ENCODE data around the gene ECI2.
"Not testable (repeated sequence)": the region's sequence is repeated elsewhere in the genome, so short reads cannot be mapped to it uniquely, and the experiment has no call there.

Gene ECI2

DNA sequence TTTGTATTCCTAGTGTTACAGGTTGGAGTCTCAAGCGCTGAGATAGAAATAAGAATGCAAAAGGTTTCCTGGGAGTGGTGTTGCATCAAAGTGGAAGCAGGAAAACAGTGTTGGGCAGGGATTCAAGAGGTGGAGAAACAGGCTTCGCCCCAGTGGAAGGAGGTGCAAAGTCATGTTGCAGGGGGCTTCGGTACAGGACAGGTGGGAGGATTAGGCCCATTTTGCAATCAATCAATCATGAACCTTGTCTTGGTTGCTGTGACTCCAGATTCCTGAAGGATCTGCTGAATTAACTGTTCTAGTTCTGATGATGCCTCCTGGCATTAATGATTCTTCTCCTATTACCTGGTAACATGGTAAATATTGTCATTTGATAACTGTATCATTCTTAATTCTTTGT, 34.1 kb downstream of the ECI2 start:
- no peak for DNase-seq

DNA sequence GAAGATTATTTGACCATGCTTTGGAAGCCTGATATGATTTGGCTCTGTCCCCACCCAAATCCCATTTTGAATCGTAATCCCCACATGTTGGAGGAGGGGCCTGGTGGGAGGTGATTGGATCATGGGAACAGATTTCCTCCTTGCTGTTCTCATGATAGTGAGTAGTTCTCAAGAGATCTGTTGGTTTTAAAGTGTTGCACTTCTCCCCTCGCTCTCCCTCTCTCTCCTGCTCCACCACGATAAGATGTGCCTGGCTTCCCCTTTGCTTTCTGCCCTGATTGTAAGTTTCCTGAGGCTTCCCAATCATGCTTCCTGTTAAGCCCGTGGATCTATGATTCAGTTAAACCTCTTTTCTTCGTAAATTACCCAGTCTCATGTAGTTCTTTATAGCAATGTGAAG, 34.7 kb downstream of the ECI2 start:
- DNase-seq = no peak

GRCh38 chr6:4093288-4093687, 42.1 kb downstream of the ECI2 start:
- DNase-seq = no peak

DNA sequence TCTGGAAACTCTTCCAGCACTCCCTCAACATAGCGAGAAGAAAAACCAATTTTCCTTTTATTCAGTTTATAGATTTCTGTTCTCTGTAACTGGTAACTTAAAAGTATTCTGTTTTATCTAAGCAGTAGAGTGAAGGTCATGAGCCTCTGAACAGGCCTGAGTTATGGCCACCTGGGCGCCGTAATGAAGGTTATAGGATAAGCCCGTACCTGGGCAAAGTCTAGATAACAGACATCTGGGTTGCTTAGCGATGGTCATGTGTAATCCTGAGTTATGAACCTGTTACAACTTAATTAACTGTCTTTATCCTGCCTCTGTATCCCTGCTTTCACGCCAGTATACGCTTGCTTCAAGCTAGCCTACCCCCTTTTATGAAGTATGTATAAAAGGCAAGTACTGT, 43.4 kb downstream of the ECI2 start:
- no peak for DNase-seq

DNA sequence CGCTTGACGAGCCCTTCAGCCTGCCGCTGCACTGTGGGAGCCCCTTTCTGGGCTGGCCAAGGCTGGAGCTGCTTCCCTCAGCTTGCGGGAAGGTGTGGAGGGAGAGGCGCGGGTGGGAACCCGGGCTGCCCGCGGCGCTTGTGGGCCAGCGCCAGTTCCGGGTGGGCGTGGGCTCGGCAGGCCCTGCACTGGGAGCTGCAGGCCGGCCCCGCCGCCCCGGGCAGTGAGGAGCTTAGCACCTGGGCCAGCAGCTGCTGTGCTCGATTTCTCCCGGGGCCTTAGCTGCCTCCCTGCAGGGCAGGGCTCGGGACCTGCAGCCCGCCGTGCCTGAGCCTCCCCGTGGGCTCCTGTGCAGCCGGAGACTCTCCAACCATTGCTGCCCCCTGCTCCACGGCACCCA, 45.3 kb downstream of the ECI2 start:
- not testable (repeated sequence) for DNase-seq

GRCh38 chr6:4088704-4089103, 46.7 kb downstream of the ECI2 start:
- DNase-seq = no peak

DNA sequence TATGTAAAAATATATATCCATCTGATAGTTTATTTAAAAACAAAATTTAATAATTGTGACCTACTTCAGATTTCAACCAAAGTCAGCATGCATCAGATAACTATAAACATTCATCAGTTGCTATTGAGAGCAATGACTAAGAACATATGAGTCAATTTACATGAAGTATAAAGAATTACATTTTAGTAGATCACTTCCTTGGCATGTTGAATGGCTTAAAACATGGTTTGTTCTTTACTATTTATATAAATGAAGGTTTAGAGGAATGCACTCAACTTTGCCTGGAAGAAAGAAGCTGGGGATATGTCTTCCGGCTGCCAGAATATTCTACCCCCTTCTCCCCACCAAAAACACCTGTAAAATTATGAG, 50.1 kb downstream of the ECI2 start:
- DNase-seq = no peak

DNA sequence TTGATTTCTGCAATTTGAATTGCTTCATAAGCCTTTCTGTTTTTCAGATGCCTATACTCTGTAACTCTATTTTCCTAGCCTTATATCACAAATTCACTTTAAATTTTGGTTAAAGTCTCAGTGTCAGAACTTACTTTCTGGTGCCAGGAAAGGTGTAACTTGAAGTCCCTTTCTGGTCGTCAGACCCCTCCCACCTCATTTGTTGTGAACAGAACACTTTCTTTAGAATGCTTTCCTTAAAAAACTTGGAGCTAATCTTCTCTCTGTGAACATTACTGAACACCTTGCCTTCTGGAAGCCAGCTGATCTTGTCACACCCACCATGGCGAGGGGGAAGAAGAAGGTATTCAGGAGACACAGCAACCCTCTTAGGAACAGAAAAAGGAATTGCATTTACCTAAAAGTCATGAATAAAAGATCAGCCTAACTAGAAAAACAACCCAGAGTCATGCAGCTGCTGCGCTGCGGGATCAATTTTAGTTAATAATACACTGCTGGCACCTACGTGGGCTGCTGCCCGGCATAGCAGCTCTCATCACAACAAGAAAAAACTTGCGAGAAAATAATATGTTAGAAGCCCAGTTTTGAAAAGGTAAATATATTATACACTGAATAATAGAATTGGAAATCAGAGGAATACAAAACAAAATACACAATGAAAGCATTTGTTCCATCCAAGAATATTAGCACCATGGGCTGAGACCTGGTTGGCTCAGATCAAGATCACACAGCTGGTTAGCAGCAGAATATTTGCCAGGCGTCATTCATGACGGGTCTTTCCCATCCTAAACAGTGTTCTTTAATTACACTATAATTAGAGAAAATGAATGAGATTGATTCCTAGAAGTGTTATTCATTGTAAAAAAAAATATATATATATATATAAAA, 50.7 kb downstream of the ECI2 start:
- no peak for DNase-seq

- no peak for DNase-seq
These were observed 56.5 kb downstream of the ECI2 start, which contains the start of gene FAM217A for GRCh38 chr6:4078691-4079471. Gene FAM217A (minus strand): TSS chr6:4079137. CDS start chr6:4077414, 1,723 bp downstream.

GRCh38 chr6:4074478-4075235, 60.7 kb downstream of the ECI2 start:
- DNase-seq = no peak

DNA sequence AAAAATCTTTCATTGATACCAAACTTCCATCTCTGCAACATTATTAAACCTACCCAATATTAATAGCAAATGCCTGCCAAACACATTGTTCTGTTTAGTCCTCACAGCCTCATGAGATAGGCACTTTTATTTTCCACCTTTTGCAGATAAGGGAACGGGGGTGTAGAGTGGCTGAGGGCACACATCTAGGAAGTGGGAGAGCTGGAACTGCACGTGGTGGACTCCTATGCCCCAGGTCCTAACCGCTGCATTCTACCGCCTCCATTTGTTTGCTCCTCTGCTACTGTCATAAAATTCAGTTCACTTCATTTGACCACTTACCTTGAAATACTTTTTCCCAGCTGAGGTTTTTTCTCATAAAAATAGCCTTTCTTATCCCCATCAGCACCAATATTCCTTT, 64.0 kb downstream of the ECI2 start:
- no peak for DNase-seq

DNA sequence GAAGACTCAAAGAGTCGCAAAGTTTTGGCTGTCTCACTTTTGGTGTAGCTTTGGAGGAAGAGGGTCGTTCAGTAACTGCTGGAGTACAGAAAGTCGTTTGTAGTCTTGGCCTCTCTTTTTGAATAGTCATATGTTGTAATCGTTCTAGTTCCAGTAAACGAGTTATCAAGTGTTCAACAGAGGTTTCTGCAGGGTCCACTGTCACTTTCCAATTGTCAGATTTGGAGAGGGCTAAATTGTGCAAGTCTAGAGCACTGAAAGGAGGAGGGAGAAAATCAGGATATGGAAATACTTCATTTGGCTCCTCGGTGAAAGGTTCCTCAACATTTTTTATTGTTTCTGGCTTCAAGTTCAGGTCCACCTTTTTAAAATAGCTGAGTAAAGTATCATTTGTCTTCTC, 66.2 kb downstream of the ECI2 start:
- no peak for DNase-seq

- no peak for DNase-seq
These were observed 67.7 kb downstream of the ECI2 start for GRCh38 chr6:4067673-4068072.

- DNase-seq = no peak
These were observed 69.2 kb downstream of the ECI2 start for GRCh38 chr6:4066029-4066755.

Data from inflammatory macrophage treated with lipopolysaccharide for 1 hour (primary cell).